ENCODE data around the gene EEF1A1. TPM values are rescaled to one million over a fixed set of nuclear protein-coding genes. Genes with fewer than 3 reads are reported as not detected.
"Not testable (repeated sequence)": the region's sequence is repeated elsewhere in the genome, so short reads cannot be mapped to it uniquely, and the experiment has no call there.

EEF1A1 gene
- total and polyA plus RNA-seq, 2 donors, result 11,265 to 18,172 TPM

DNA sequence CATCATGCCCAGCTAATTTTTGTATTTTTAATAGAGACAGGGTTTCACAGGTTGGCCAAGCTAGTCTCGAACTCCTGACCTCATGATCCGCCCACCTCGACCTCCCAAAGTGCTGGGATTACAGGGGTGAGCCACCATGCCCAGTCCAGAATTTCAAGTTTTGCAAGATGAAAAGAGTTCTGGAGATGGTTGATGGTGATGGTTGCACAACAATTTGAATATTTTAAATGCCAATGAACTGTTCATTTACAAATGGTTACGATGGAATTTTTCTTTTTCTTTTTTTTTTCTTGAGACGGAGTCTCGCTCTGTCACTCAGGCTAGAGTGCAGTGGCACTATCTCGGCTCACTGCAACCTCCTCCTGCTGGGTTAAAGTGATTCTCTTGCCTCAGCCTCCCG, 15.1 kb downstream of the EEF1A1 start:
- 96% methylated on average over 8 of the region's 8 CpGs for WGBS
- H3K36me3 ChIP-seq (ENCODE audit: insufficient read depth); DNase-seq (ENCODE audit: extremely low spot score); H3K27ac ChIP-seq (ENCODE audit: low read depth); H3K4me1 ChIP-seq (ENCODE audit: insufficient read depth); H3K4me3 ChIP-seq (ENCODE audit: low read depth, low read length): not testable (repeated sequence)

GRCh38 chr6:73505142-73505541, 15.7 kb downstream of the EEF1A1 start:
- no peak overlapping the region for H3K4me3 ChIP-seq (ENCODE audit: low read depth, low read length)
- peaks cover 3% of the 10 kb centered on the region for H3K36me3 ChIP-seq (ENCODE audit: insufficient read depth)
- H3K27ac ChIP-seq (ENCODE audit: low read depth), result no peak overlapping the region
- DNase-seq (ENCODE audit: extremely low spot score), result no peak
- H3K4me1 ChIP-seq (ENCODE audit: insufficient read depth), result no peaks in the 10 kb centered on the region

DNA sequence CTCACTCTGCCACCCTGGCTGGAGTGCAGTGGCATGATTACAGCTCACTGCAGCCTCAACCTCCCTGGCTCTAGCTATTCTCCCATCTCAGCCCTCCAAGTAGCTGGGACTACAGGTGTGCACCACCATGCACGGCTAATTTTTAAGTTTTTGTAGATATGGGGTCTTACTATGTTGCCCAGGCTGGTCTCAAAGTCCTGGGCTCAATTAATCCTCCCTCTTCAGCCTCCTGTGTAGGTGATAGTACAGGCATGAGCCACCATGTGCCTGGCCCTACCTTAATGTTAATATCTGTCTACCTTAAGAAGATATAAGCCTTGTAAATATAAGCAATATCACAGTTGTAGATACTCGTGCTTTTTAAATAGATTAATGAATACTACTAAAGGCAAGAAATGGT, 16.7 kb downstream of the EEF1A1 start:
- no peak overlapping the region for H3K27ac ChIP-seq (ENCODE audit: low read depth)
- H3K36me3 ChIP-seq (ENCODE audit: insufficient read depth), result peaks cover 6% of the 10 kb centered on the region
- H3K4me3 ChIP-seq (ENCODE audit: low read depth, low read length), result no peak overlapping the region
- no peaks in the 10 kb centered on the region for H3K4me1 ChIP-seq (ENCODE audit: insufficient read depth)
- no peak for DNase-seq (ENCODE audit: extremely low spot score)
- WGBS, result 91% methylated on average over 2 of the region's 2 CpGs

DNA sequence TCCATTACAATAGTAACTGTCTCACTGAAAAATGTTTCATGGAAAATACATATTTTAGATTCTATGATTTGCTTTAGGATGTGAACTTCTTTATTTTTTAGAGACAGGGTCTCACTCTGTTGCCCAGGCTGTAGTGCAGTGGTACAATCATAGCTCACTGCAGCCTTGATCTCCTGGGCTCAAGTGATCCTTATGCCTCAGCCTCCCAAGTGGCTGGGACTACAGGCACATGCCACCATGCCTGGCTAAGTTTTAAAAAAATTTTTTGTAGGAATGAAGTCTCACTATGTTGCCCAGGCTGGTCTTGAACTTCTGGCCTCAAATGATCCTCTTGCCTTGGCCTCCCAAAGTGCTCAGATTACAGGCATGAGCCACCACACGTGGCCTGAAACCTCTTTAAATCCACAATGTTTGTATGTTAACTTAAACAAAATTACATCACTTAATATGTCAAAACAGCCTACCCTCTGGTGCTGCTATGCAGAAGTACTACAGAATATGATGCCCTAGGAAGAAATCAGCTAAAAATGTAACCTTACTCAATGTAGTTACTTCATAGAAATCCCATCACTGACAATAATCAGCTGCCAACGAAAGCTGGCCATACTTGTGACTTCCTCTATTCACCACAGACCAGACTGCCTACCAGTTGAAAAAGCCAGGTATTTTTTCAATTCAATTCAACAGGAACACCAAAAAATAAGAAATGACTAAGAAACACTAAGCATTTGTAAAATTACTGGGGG, 17.6 kb downstream of the EEF1A1 start:
- Histone ChIP-seq H3K4me3 (ENCODE audit: low read depth, low read length) (no peak overlapping the region), H3K27ac (ENCODE audit: low read depth) (no peak overlapping the region), H3K4me1 (ENCODE audit: insufficient read depth) (no peaks in the 10 kb centered on the region), H3K36me3 (ENCODE audit: insufficient read depth) (peaks cover 6% of the 10 kb centered on the region)
- DNase-seq (ENCODE audit: extremely low spot score), result no peak
- 50% methylated on average over 2 of the region's 2 CpGs for WGBS

DNA sequence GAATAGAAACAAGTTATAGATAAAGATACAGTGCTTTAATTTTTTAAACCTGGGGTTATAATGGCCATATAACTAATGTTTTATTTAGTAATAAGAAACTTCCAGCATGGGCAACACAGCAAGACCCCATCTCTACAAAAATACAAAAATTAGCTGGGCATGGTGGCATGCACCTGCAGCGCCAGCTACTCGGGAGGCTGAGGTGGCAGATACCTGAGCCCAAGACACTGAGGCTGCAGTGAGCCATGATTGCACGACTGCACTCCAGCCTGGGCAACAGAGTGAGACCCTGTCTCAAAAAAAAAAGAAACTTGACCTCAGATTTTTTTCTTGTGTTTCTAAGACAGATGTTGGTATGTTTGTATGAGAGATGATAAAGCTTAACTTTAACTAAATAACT, 22.9 kb downstream of the EEF1A1 start:
- DNase-seq (ENCODE audit: extremely low spot score), result no peak
- Histone ChIP-seq H3K4me3 (ENCODE audit: low read depth, low read length) (no peak overlapping the region), H3K36me3 (ENCODE audit: insufficient read depth) (peaks cover 4% of the 10 kb centered on the region), H3K27ac (ENCODE audit: low read depth) (no peak overlapping the region), H3K4me1 (ENCODE audit: insufficient read depth) (no peaks in the 10 kb centered on the region)
- 98% methylated on average over 3 of the region's 3 CpGs for WGBS

- no peak for DNase-seq (ENCODE audit: extremely low spot score)
- Histone ChIP-seq H3K4me1 (ENCODE audit: insufficient read depth) (no peaks in the 10 kb centered on the region), H3K4me3 (ENCODE audit: low read depth, low read length) (no peak overlapping the region), H3K36me3 (ENCODE audit: insufficient read depth) (peaks cover 7% of the 10 kb centered on the region), H3K27ac (ENCODE audit: low read depth) (no peak overlapping the region)
Measured at GRCh38 chr6:73491377-73491776, 29.5 kb downstream of the EEF1A1 start.

- H3K4me1 ChIP-seq (ENCODE audit: insufficient read depth), result no peaks in the 10 kb centered on the region
- no peak for DNase-seq (ENCODE audit: extremely low spot score)
- 97% methylated on average over 7 of the region's 7 CpGs for WGBS
- H3K27ac ChIP-seq (ENCODE audit: low read depth), result no peak overlapping the region
- H3K36me3 ChIP-seq (ENCODE audit: insufficient read depth), result peaks cover 9% of the 10 kb centered on the region
- no peak overlapping the region for H3K4me3 ChIP-seq (ENCODE audit: low read depth, low read length)
Measured at GRCh38 chr6:73487473-73487872, 33.4 kb downstream of the EEF1A1 start.

DNA sequence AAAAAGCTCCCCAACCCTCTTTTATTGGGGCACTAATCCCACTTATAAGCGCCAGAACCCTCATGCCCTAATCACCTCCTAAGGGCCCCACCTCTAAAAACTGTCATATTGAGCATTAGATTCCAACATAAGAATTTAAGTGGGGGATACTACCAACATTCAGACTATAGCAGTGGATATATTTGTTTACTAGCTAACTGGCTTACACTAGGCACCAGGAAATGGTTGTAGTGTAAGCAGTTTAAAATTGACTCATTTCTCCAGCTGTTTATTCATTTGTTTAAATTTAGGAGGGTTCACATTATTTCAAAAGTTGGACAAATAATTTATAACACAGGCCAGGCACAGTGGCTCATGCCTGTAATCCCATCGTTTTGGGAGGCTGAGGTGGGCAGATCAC, 36.4 kb downstream of the EEF1A1 start:
- no peak for DNase-seq (ENCODE audit: extremely low spot score)
- no peaks in the 10 kb centered on the region for H3K4me1 ChIP-seq (ENCODE audit: insufficient read depth)
- H3K4me3 ChIP-seq (ENCODE audit: low read depth, low read length), result no peak overlapping the region
- WGBS, result 86% methylated on average over 2 of the region's 2 CpGs
- no peak overlapping the region for H3K27ac ChIP-seq (ENCODE audit: low read depth)
- peaks cover 18% of the 10 kb centered on the region for H3K36me3 ChIP-seq (ENCODE audit: insufficient read depth)

- Histone ChIP-seq H3K36me3 (ENCODE audit: insufficient read depth) (peaks cover 16% of the 10 kb centered on the region), H3K4me3 (ENCODE audit: low read depth, low read length) (no peak overlapping the region), H3K4me1 (ENCODE audit: insufficient read depth) (no peaks in the 10 kb centered on the region), H3K27ac (ENCODE audit: low read depth) (no peak overlapping the region)
- 89% methylated on average over 12 of the region's 12 CpGs for WGBS
- DNase-seq (ENCODE audit: extremely low spot score), result no peak
Measured at GRCh38 chr6:73481969-73482368, 38.9 kb downstream of the EEF1A1 start.

DNA sequence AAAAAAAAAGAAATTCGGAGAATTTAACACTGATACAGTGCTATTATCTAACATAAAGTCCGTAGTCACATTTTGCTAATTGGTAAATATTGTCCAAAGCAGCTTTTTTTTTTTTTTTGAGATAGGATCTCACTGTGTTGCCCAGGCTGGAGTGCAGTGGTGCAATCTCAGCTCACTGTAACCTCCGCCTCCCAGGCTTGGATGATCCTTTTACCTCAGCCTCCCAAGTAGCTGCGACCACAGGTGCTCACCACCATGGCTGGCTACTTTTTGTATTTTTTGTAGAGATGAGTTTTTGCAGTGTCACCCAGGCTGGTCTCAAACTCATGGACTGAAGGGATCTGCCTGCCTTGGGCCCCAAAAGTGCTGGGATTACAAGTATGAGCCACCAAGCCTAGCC, 43.4 kb downstream of the EEF1A1 start:
- H3K4me3 ChIP-seq (ENCODE audit: low read depth, low read length), result no peak overlapping the region
- no peak for DNase-seq (ENCODE audit: extremely low spot score)
- H3K27ac ChIP-seq (ENCODE audit: low read depth), result no peak overlapping the region
- H3K4me1 ChIP-seq (ENCODE audit: insufficient read depth), result no peaks in the 10 kb centered on the region
- peaks cover 13% of the 10 kb centered on the region for H3K36me3 ChIP-seq (ENCODE audit: insufficient read depth)
- WGBS, result 97% methylated on average over 4 of the region's 4 CpGs

DNA sequence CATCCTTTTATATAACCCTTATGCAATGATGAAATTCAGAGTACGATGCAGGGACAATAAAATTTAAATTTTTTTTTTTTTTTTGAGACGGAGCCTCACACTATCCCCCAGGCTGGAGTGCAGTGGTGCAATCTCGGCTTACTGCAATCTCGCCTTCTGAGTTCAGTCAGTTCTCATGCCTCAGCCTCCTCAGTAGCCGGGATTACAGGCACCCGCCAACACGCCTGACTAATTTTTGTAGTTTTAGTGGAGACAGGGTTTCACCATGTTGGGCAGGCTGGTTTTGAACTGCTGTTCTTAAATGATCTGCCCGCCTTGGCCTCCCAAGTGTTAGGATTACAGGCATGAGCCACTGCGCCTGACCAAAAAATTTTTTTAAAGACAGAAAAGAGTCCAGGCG, 44.1 kb downstream of the EEF1A1 start:
- WGBS, result 95% methylated on average over 10 of the region's 10 CpGs

DNA sequence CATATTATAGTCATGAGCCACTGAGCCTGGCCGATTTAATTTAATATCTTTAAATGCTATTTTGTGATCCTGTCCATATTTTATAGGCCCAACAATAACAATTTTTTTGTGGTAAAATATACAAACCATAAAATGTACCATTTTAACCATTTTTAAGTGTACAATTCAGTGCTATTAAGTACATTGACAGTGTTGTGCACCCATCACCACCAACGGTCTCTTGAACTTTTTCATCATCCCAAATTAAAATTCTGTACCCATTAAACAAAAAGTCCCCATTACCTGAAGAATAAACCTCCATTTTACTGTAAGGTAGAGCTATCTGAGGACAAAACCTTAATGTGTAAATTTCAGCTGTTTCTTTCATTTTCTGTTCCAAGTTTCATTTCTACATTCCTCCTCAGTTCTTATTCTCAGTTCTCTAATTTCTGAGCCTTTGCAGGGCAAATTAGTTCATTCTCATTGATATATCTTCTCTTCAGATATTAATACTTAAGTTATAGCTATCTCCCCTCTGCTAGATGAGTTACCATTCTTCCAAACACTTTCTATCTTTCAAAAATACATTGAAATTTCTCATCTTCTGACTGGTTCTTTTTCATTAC, 49.0 kb downstream of the EEF1A1 start:
- WGBS, result 70% methylated on average over 2 of the region's 2 CpGs
- no peaks in the 10 kb centered on the region for H3K4me1 ChIP-seq (ENCODE audit: insufficient read depth)
- no peak for DNase-seq (ENCODE audit: extremely low spot score)
- no peak overlapping the region for H3K27ac ChIP-seq (ENCODE audit: low read depth)
- no peak overlapping the region for H3K4me3 ChIP-seq (ENCODE audit: low read depth, low read length)
- peaks cover 13% of the 10 kb centered on the region for H3K36me3 ChIP-seq (ENCODE audit: insufficient read depth)

More for the DNA sequence above, 44.1 kb downstream of the EEF1A1 start:
- Histone ChIP-seq H3K27ac (ENCODE audit: low read depth) (no peak overlapping the region), H3K4me3 (ENCODE audit: low read depth, low read length) (no peak overlapping the region), H3K36me3 (ENCODE audit: insufficient read depth) (peaks cover 10% of the 10 kb centered on the region), H3K4me1 (ENCODE audit: insufficient read depth) (no peaks in the 10 kb centered on the region)
- no peak for DNase-seq (ENCODE audit: extremely low spot score)

All from urinary bladder (tissue), 4 donors.